IPS-NIHi7 (cell line): ENCODE data around the gene APAF1.

Experiments
- DNase-seq: peaks from one replicate; pipeline ENCODE4 v3.0.0; 2012; ENCODE audit warnings: mixed read lengths; ENCODE audit errors: extremely low spot score

The APAF1 gene

GRCh38 chr12:98724384-98725155 is 79.5 kb downstream of the APAF1 start:
- no peak for DNase-seq

GRCh38 chr12:98725476-98726247 is 80.6 kb downstream of the APAF1 start:
- peak; percentile 80 for DNase-seq

- DNase-seq = no peak
Measured at GRCh38 chr12:98727196-98727595, 82.1 kb downstream of the APAF1 start.

GRCh38 chr12:98730412-98730811 is 85.3 kb downstream of the APAF1 start:
- DNase-seq = no peak

- no peak for DNase-seq
Measured at GRCh38 chr12:98733667-98734350, 88.7 kb downstream of the APAF1 start.

- no peak for DNase-seq
Measured at GRCh38 chr12:98735821-98736220, 90.7 kb downstream of the APAF1 start.

- DNase-seq = no peak
Measured at GRCh38 chr12:98736352-98737321, 91.5 kb downstream of the APAF1 start.

- no peak for DNase-seq
Measured at GRCh38 chr12:98737322-98737712, 92.2 kb downstream of the APAF1 start.

- DNase-seq = no peak
Measured at GRCh38 chr12:98738002-98738401, 92.9 kb downstream of the APAF1 start.

- DNase-seq = no peak
Measured at GRCh38 chr12:98738539-98738938, 93.4 kb downstream of the APAF1 start.

GRCh38 chr12:98740751-98741150 is 95.7 kb downstream of the APAF1 start:
- no peak for DNase-seq

- no peak for DNase-seq
Measured at GRCh38 chr12:98741196-98741555, 96.1 kb downstream of the APAF1 start.

- peak; percentile 28 for DNase-seq
Measured at GRCh38 chr12:98741556-98742265, 96.6 kb downstream of the APAF1 start.

GRCh38 chr12:98743362-98743953 is 98.4 kb downstream of the APAF1 start:
- peak; percentile 53 for DNase-seq

- no peak for DNase-seq
Measured at GRCh38 chr12:98744680-98745079, 99.6 kb downstream of the APAF1 start.

- DNase-seq = no peak
Measured at GRCh38 chr12:98745578-98746391, 100.7 kb downstream of the APAF1 start.

GRCh38 chr12:98748463-98748862 is 103.4 kb downstream of the APAF1 start:
- no peak for DNase-seq

- no peak for DNase-seq
Measured at GRCh38 chr12:98750511-98750910, 105.4 kb downstream of the APAF1 start.

- DNase-seq = no peak
Measured at GRCh38 chr12:98751580-98752115, 106.6 kb downstream of the APAF1 start.
